MCF 10A (cell line): ENCODE results near the gene TTI1. TPM values are rescaled to one million over a fixed set of nuclear protein-coding genes. Genes with fewer than 3 reads are reported as not detected.

ENCODE experiments used
- BruUV-seq: library from RNA; stranded (reverse); fragments of 400-500 nt; replicated peaks from 2 replicates; lab custom pipeline; 2021; lab: Mats Ljungman, UMichigan
- CTCF ChIA-PET: fragments of 300-600 bp; sonication (Branson Sonifier 250); formaldehyde crosslinking; extraction: SDS; loops from one replicate; lab custom pipeline; 2021; ENCODE audit warnings: antibody characterized with exemption, inconsistent platforms; lab: Yijun Ruan, JAX
- POLR2A ChIA-PET: fragments of 300-600, 350-650 bp; sonication (Branson Sonifier 250); formaldehyde crosslinking; extraction: SDS; loops from one replicate; lab custom pipeline; 2020; ENCODE audit warnings: antibody characterized with exemption, inconsistent platforms; lab: Yijun Ruan, JAX
- DNase-seq: peaks from one replicate; pipeline ENCODE4 v3.0.0-alpha.2; 2018; ENCODE audit not compliant: unreplicated experiment
- H3K27ac Mint-ChIP-seq: one replicate; pipeline ENCODE4 v1.8.0; 2022; ENCODE audit warnings: mild to moderate bottlenecking, low read depth, mixed read lengths; ENCODE audit not compliant: unreplicated experiment
- H3K27me3 Mint-ChIP-seq: one replicate; pipeline ENCODE4 v1.8.0; 2022; ENCODE audit warnings: mixed read lengths; ENCODE audit not compliant: insufficient read depth, unreplicated experiment
- H3K36me3 Mint-ChIP-seq: one replicate; pipeline ENCODE4 v1.8.0; 2022; ENCODE audit warnings: mild to moderate bottlenecking, moderate library complexity, mixed read lengths; ENCODE audit not compliant: insufficient read depth, unreplicated experiment
- H3K4me1 Mint-ChIP-seq: one replicate; pipeline ENCODE4 v1.8.0; 2022; ENCODE audit warnings: mixed read lengths; ENCODE audit not compliant: insufficient read depth, unreplicated experiment
- H3K4me3 Mint-ChIP-seq: one replicate; pipeline ENCODE4 v1.8.0; 2022; ENCODE audit warnings: mild to moderate bottlenecking, moderate library complexity, mixed read lengths; ENCODE audit not compliant: unreplicated experiment
- H3K9me3 Mint-ChIP-seq: one replicate; pipeline ENCODE4 v1.8.0; 2022; ENCODE audit warnings: mixed read lengths; ENCODE audit not compliant: unreplicated experiment
- intact Hi-C: fragments of 100-400 bp; cut with micrococcal nuclease; formaldehyde crosslinking; loops from 2 replicates; pipeline ENCODE4 v1.14.1; 2022
- total RNA-seq: library from RNA; stranded (reverse); gene quantifications from 2 replicates; pipeline ENCODE4 v1.2.3, GENCODE V29; 2022
- TF ChIP-seq, protein P1 (sequence below): fragments of 200-600 bp; IDR thresholded peaks from one replicate; pipeline ENCODE4 v1.8.0; 2022; ENCODE audit warnings: antibody characterized with exemption, mild to moderate bottlenecking; ENCODE audit not compliant: unreplicated experiment

TTI1 gene
- total RNA-seq, 1 experiment from 2014 or later, result 17.1 TPM

DNA sequence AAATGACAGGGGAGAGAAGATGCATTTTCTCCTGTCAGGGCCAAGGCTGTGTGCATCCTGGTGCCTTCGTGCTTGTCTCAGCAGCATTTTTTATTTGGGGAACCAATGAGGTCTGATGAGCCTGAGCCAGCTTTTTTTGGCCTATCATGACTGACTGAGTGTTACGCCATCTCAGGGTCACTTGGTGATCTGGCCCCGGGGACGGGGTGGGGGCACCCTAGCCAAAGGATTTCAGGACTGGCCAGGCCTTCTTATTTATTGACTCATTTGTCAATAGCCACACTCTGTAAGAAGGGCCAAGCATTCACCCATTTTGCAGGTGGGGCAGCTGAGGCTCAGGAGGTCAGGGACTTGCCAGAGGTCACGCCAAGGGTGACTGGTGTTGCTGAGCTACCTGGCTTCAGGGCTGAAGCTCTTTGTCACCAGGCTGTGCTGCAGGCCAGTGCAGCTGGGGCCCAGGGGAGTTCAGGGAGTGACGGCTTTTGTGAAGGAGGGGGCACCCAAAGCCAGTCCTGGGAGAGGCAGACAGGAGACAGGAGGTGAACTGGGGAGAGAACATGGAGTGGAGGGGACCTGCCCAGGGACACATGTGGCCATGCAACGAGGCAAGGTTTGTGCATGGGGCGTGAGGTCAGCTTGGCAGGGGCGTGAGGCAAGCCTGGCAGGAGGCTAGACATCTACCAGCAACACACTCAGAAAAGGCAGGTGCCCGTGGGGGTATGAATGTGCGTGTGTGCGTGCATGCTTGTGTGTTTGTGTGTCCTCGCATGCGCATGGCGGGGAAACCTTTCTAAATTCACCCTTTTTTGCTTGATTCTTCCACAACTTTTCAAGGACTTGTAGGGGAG is 99.2 kb downstream of the TTI1 start:
- ChIA-PET POLR2A (no interaction called here), CTCF (no interaction called here)
- Mint-ChIP-seq H3K4me1 (peaks cover 10% of the 10 kb centered on the region), H3K4me3 (no peak overlapping the region), H3K36me3 (peaks cover 18% of the 10 kb centered on the region), H3K9me3 (no peaks in the 10 kb centered on the region), H3K27ac (no peak overlapping the region), H3K27me3 (no peaks in the 10 kb centered on the region)
- intact Hi-C loops, result no loop called here
- no peak for DNase-seq
- BruUV-seq, result no TSS peak
- TF ChIP-seq, protein P1, sequence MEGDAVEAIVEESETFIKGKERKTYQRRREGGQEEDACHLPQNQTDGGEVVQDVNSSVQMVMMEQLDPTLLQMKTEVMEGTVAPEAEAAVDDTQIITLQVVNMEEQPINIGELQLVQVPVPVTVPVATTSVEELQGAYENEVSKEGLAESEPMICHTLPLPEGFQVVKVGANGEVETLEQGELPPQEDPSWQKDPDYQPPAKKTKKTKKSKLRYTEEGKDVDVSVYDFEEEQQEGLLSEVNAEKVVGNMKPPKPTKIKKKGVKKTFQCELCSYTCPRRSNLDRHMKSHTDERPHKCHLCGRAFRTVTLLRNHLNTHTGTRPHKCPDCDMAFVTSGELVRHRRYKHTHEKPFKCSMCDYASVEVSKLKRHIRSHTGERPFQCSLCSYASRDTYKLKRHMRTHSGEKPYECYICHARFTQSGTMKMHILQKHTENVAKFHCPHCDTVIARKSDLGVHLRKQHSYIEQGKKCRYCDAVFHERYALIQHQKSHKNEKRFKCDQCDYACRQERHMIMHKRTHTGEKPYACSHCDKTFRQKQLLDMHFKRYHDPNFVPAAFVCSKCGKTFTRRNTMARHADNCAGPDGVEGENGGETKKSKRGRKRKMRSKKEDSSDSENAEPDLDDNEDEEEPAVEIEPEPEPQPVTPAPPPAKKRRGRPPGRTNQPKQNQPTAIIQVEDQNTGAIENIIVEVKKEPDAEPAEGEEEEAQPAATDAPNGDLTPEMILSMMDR, result no peak

Other genes starting within 250 kb of the TTI1 start
- gene VSTM2L, start 130.3 kb downstream of the TTI1 start, total RNA-seq, result 15.6 and 16.4 TPM in 2 replicates
- 42.6 and 53.0 TPM in 2 replicates for gene RPRD1B, start 290 bp upstream of the TTI1 start, total RNA-seq
- gene TGM2, start 131.8 kb upstream of the TTI1 start, total RNA-seq, result 0.76 and 1.5 TPM in 2 replicates
- not detected in 2 replicates for gene KIAA1755, start 227.3 kb upstream of the TTI1 start, total RNA-seq